Measurements from ENCODE around the gene ACP3. TPM values are rescaled to one million over a fixed set of nuclear protein-coding genes. Genes with fewer than 3 reads are reported as not detected.

ACP3 gene
- total RNA-seq, 1 experiment from 2014 or later: 14.6 TPM

DNA sequence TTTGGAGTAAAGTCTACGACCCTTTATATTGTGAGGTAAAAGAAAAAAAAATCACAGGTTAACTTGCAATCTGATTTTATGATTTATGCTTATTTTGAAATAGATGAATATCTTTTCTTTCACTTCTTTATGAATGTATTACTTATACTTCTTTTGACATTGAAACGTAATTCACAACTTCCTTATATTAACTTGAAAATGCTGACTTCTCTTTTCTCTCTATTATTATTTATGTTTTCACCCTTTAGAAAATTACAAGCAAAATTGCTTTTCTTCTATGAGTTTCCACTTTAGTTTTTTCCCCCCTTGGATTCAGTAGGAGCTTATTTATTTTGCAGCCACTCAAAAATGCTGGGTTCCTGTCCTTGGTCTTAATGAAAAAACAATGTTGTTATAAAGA lies 25.4 kb downstream of the ACP3 start:
- H3K4me1 ChIP-seq (ENCODE audit: insufficient read depth, low read length, poor library complexity, severe bottlenecking): no peaks in the 10 kb centered on the region
- no peak overlapping the region for H3K4me3 ChIP-seq (ENCODE audit: low read depth, low read length, poor library complexity, severe bottlenecking)
- ChIA-PET POLR2A (ENCODE audit: low non-redundant PET) (no interaction called here), CTCF (interaction anchor here (0.6 to 2.8 kb wide), 7 partner anchors 10 to 111 kb away, joined by 3 to 25 read pairs (median 3); no protein-coding TSS in a partner anchor)
- DNase-seq (ENCODE audit: low spot score): no peak
- no peaks in the 10 kb centered on the region for H3K27me3 ChIP-seq (replicated peaks; ENCODE audit: insufficient read depth, low read depth, low read length, poor library complexity)
- no peaks in the 10 kb centered on the region for H3K9me3 ChIP-seq (ENCODE audit: low read depth, low read length, poor library complexity, severe bottlenecking)
- intact Hi-C loops (cut with micrococcal nuclease; ENCODE audit: unreplicated experiment): loop anchor here (1.0 to 5.0 kb wide), 4 partner anchors 57 to 305 kb away; partner anchors contain the start of gene CPNE4
- H3K27ac ChIP-seq (ENCODE audit: low read depth, low read length, poor library complexity, severe bottlenecking): no peak overlapping the region
- TF ChIP-seq, protein P1, sequence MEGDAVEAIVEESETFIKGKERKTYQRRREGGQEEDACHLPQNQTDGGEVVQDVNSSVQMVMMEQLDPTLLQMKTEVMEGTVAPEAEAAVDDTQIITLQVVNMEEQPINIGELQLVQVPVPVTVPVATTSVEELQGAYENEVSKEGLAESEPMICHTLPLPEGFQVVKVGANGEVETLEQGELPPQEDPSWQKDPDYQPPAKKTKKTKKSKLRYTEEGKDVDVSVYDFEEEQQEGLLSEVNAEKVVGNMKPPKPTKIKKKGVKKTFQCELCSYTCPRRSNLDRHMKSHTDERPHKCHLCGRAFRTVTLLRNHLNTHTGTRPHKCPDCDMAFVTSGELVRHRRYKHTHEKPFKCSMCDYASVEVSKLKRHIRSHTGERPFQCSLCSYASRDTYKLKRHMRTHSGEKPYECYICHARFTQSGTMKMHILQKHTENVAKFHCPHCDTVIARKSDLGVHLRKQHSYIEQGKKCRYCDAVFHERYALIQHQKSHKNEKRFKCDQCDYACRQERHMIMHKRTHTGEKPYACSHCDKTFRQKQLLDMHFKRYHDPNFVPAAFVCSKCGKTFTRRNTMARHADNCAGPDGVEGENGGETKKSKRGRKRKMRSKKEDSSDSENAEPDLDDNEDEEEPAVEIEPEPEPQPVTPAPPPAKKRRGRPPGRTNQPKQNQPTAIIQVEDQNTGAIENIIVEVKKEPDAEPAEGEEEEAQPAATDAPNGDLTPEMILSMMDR (conservative IDR thresholded peaks at IDR 0.05; ENCODE audit: low read depth, low read length): no peak
- TF ChIP-seq EZH2 (IDR thresholded peaks at IDR 0.05; ENCODE audit: borderline replicate concordance, low read depth, low read length, poor library complexity, severe bottlenecking): no peak
- no TSS peak for BruUV-seq (replicated peaks)
- H3K36me3 ChIP-seq (ENCODE audit: insufficient read depth, low read length, poor library complexity, severe bottlenecking): no peaks in the 10 kb centered on the region

DNA sequence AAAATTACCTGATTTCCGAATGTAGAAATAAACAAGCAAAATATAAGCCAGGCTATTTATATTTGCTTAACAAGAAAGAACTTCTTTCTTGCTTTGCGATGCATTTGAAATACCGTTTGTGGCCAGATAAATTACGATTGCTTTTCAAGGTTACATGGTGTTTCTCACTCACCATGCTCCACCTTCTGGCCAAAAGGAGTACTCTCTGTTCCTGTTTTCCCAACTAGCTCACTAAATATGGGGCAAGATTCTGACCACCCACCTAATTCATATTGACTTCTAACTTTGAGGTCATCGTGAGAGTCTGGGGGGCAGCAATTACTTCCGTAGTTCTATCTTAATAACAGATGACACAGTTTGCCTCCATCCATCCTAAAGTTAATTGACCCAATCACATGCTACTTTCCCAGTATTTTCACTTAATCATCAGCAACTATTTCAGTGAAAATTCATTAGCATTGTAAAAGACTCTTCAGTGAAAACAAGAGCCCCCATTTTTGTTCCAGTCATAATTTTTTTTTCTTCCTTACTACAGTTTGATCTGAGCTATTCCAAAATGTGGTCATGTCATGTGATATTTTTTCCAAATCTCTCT lies 25.9 kb downstream of the ACP3 start:
- ChIA-PET CTCF (interaction anchor here (0.6 to 2.8 kb wide), 7 partner anchors 10 to 111 kb away, joined by 3 to 25 read pairs (median 3); no protein-coding TSS in a partner anchor), POLR2A (ENCODE audit: low non-redundant PET) (no interaction called here)
- no peaks in the 10 kb centered on the region for H3K27me3 ChIP-seq (replicated peaks; ENCODE audit: insufficient read depth, low read depth, low read length, poor library complexity)
- H3K9me3 ChIP-seq (ENCODE audit: low read depth, low read length, poor library complexity, severe bottlenecking): no peaks in the 10 kb centered on the region
- H3K4me1 ChIP-seq (ENCODE audit: insufficient read depth, low read length, poor library complexity, severe bottlenecking): no peaks in the 10 kb centered on the region
- TF ChIP-seq, protein P1 (conservative IDR thresholded peaks at IDR 0.05; ENCODE audit: low read depth, low read length): peak; percentile 87
- no peak for TF ChIP-seq EZH2 (IDR thresholded peaks at IDR 0.05; ENCODE audit: borderline replicate concordance, low read depth, low read length, poor library complexity, severe bottlenecking)
- no peak overlapping the region for H3K4me3 ChIP-seq (ENCODE audit: low read depth, low read length, poor library complexity, severe bottlenecking)
- H3K27ac ChIP-seq (ENCODE audit: low read depth, low read length, poor library complexity, severe bottlenecking): no peak overlapping the region
- peak; percentile 75 for DNase-seq (ENCODE audit: low spot score)
- intact Hi-C loops (cut with micrococcal nuclease; ENCODE audit: unreplicated experiment): loop anchor here (1.0 to 5.0 kb wide), 4 partner anchors 56 to 306 kb away; partner anchors contain the start of gene CPNE4
- BruUV-seq (replicated peaks): no TSS peak
- no peaks in the 10 kb centered on the region for H3K36me3 ChIP-seq (ENCODE audit: insufficient read depth, low read length, poor library complexity, severe bottlenecking)

DNA sequence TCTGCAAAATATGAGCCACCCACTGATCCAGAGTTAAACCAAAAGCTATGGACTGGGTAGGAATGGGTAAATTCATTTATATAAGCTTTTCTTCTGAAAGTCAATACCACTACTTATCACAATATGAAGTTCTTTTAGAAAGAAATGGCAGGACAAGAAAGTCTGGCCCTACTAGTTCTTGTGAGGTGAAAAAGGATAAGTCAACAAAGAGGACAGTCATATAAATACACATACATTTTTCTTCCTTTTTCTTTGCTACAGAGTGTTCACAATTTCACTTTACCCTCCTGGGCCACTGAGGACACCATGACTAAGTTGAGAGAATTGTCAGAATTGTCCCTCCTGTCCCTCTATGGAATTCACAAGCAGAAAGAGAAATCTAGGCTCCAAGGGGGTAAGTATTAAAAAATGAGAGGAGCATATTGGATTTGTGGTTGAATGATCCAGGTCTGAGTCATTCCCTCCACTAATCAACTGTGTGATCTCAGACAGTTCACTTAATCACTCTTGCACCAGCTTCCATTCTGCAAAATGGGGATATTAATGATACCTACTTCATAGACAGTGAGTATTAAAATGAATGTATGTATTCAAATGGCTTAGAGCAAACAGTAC lies 27.6 kb downstream of the ACP3 start:
- no peak for DNase-seq (ENCODE audit: low spot score)
- no peaks in the 10 kb centered on the region for H3K36me3 ChIP-seq (ENCODE audit: insufficient read depth, low read length, poor library complexity, severe bottlenecking)
- ChIA-PET POLR2A (ENCODE audit: low non-redundant PET) (no interaction called here), CTCF (interaction anchor here (0.7 kb wide), 1 partner anchor 88 kb away, joined by 3 read pairs; no protein-coding TSS in a partner anchor)
- BruUV-seq (replicated peaks): no TSS peak
- H3K4me3 ChIP-seq (ENCODE audit: low read depth, low read length, poor library complexity, severe bottlenecking): no peak overlapping the region
- no peaks in the 10 kb centered on the region for H3K4me1 ChIP-seq (ENCODE audit: insufficient read depth, low read length, poor library complexity, severe bottlenecking)
- no peaks in the 10 kb centered on the region for H3K9me3 ChIP-seq (ENCODE audit: low read depth, low read length, poor library complexity, severe bottlenecking)
- no peak overlapping the region for H3K27ac ChIP-seq (ENCODE audit: low read depth, low read length, poor library complexity, severe bottlenecking)
- no peak for TF ChIP-seq EZH2 (IDR thresholded peaks at IDR 0.05; ENCODE audit: borderline replicate concordance, low read depth, low read length, poor library complexity, severe bottlenecking)
- TF ChIP-seq, protein P1 (conservative IDR thresholded peaks at IDR 0.05; ENCODE audit: low read depth, low read length): no peak
- H3K27me3 ChIP-seq (replicated peaks; ENCODE audit: insufficient read depth, low read depth, low read length, poor library complexity): no peaks in the 10 kb centered on the region
- intact Hi-C loops (cut with micrococcal nuclease; ENCODE audit: unreplicated experiment): loop anchor here (5.0 kb wide), 1 partner anchor 307 kb away; the partner anchor contains the start of gene CPNE4
